ENCODE results near the gene UTP4.
"Not testable (repeated sequence)": the region's sequence is repeated elsewhere in the genome, so short reads cannot be mapped to it uniquely, and the experiment has no call there.

Gene UTP4

GRCh38 chr16:69124961-69125360 lies 7.5 kb upstream of the UTP4 start:
- H2AFZ ChIP-seq (ENCODE audit: low read length); H3K4me2 ChIP-seq (ENCODE audit: insufficient read depth, low read length, poor library complexity, severe bottlenecking); H3K9me3 ChIP-seq (replicated peaks in 1 of 2; ENCODE audit: control insufficient read depth in 2 of 2, insufficient read depth in 1 of 2, low read depth in 1 of 2, low read length in 2 of 2); H3K9ac ChIP-seq (ENCODE audit: low read depth, low read length, poor library complexity); H2BK15ac ChIP-seq (ENCODE audit: low read length); H2BK120ac ChIP-seq (ENCODE audit: low read depth, low read length); H2BK5ac ChIP-seq (ENCODE audit: low read length); H3K4ac ChIP-seq (ENCODE audit: low read length); H4K91ac ChIP-seq (ENCODE audit: low read depth, low read length, poor library complexity); H2AK5ac ChIP-seq (ENCODE audit: low read depth, low read length); H2BK12ac ChIP-seq (ENCODE audit: low read length); H3K18ac ChIP-seq (ENCODE audit: low read length); H4K8ac ChIP-seq (ENCODE audit: low read depth, low read length); H3K4me1 ChIP-seq (ENCODE audit: control insufficient read depth in 2 of 2, insufficient read depth in 1 of 2, low read depth in 1 of 2, low read length in 2 of 2); H3K23ac ChIP-seq (ENCODE audit: low read depth, low read length, poor library complexity); H3K27ac ChIP-seq (replicated peaks; ENCODE audit: low read length); H3K14ac ChIP-seq (ENCODE audit: low read length); H3K79me1 ChIP-seq (ENCODE audit: low read depth, low read length); DNase-seq (ENCODE audit: low spot score); H3K27me3 ChIP-seq (ENCODE audit: control insufficient read depth in 3 of 3, insufficient read depth in 3 of 3, low read depth in 1 of 3, low read length in 3 of 3); H3K4me3 ChIP-seq (ENCODE audit: low read length in 2 of 2): not testable (repeated sequence)
- peaks cover 14 to 91% of the 10 kb centered on the region in 2 donors for H3K36me3 ChIP-seq (replicated peaks in 1 of 2; ENCODE audit: control insufficient read depth in 2 of 2, insufficient read depth in 2 of 2, low read length in 2 of 2)
- WGBS, 2 donors (ENCODE audit: extremely low coverage in 2 of 2, insufficient read length in 2 of 2, insufficient replicate concordance in 1 of 2): no CpG with 5 or more reads among the region's 14 CpGs

DNA sequence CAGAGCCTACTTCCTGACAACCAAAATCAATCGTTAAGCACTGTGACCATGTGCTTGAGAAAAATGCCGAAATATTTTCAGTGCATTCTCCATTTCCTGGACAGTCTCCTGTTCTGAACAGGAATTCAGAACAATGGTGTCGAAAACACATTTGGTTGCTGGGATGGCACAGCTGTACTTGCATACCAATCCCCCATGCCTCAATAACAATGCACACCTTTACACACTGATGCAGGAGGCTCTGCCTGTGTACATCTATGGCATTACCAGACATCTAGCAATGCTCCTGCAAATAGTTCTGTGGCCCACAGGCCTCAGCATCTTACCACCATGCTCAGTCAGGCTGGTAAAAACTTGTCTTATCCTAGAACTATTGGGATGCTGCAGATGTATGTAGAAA lies 6.2 kb upstream of the UTP4 start:
- Histone ChIP-seq H3K14ac (ENCODE audit: low read length) (no peak overlapping the region), H2BK12ac (ENCODE audit: low read length) (no peak overlapping the region), H3K36me3 (replicated peaks in 1 of 2; ENCODE audit: control insufficient read depth in 2 of 2, insufficient read depth in 2 of 2, low read length in 2 of 2) (peaks cover 2 to 90% of the 10 kb centered on the region in 2 donors), H2BK5ac (ENCODE audit: low read length) (no peak overlapping the region), H3K9ac (ENCODE audit: low read depth, low read length, poor library complexity) (no peak overlapping the region), H3K18ac (ENCODE audit: low read length) (no peak overlapping the region), H3K9me3 (replicated peaks in 1 of 2; ENCODE audit: control insufficient read depth in 2 of 2, insufficient read depth in 1 of 2, low read depth in 1 of 2, low read length in 2 of 2) (no peaks in the 10 kb centered on the region), H3K23ac (ENCODE audit: low read depth, low read length, poor library complexity) (no peak overlapping the region), H4K8ac (ENCODE audit: low read depth, low read length) (no peak overlapping the region), H3K4me3 (ENCODE audit: low read length in 2 of 2) (no peak overlapping the region), H3K4me1 (ENCODE audit: control insufficient read depth in 2 of 2, insufficient read depth in 1 of 2, low read depth in 1 of 2, low read length in 2 of 2) (peaks cover 0 to 6% of the 10 kb centered on the region in 2 donors), H2BK120ac (ENCODE audit: low read depth, low read length) (no peak overlapping the region), H3K79me1 (ENCODE audit: low read depth, low read length) (peaks cover 5% of the 10 kb centered on the region), H2BK15ac (ENCODE audit: low read length) (no peak overlapping the region), H2AK5ac (ENCODE audit: low read depth, low read length) (no peak overlapping the region), H4K91ac (ENCODE audit: low read depth, low read length, poor library complexity) (no peak overlapping the region), H3K4ac (ENCODE audit: low read length) (no peak overlapping the region), H2AFZ (ENCODE audit: low read length) (no peak overlapping the region), H3K4me2 (ENCODE audit: insufficient read depth, low read length, poor library complexity, severe bottlenecking) (no peak overlapping the region), H3K27me3 (ENCODE audit: control insufficient read depth in 3 of 3, insufficient read depth in 3 of 3, low read depth in 1 of 3, low read length in 3 of 3) (no peaks in the 10 kb centered on the region), H3K27ac (replicated peaks; ENCODE audit: low read length) (no peak overlapping the region)
- no peak for DNase-seq (ENCODE audit: low spot score)
- no CpG with 5 or more reads among the region's 3 CpGs for WGBS, 2 donors (ENCODE audit: extremely low coverage in 2 of 2, insufficient read length in 2 of 2, insufficient replicate concordance in 1 of 2)

GRCh38 chr16:69126801-69127200 lies 5.6 kb upstream of the UTP4 start:
- not testable (repeated sequence) for H3K23ac ChIP-seq (ENCODE audit: low read depth, low read length, poor library complexity); H2AK5ac ChIP-seq (ENCODE audit: low read depth, low read length); H3K14ac ChIP-seq (ENCODE audit: low read length); DNase-seq (ENCODE audit: low spot score); H3K27me3 ChIP-seq (ENCODE audit: control insufficient read depth in 3 of 3, insufficient read depth in 3 of 3, low read depth in 1 of 3, low read length in 3 of 3); H3K18ac ChIP-seq (ENCODE audit: low read length); H3K4ac ChIP-seq (ENCODE audit: low read length); H4K91ac ChIP-seq (ENCODE audit: low read depth, low read length, poor library complexity); H3K79me1 ChIP-seq (ENCODE audit: low read depth, low read length); H3K9ac ChIP-seq (ENCODE audit: low read depth, low read length, poor library complexity); H3K27ac ChIP-seq (replicated peaks; ENCODE audit: low read length); H2BK12ac ChIP-seq (ENCODE audit: low read length); H2BK120ac ChIP-seq (ENCODE audit: low read depth, low read length); H3K9me3 ChIP-seq (replicated peaks in 1 of 2; ENCODE audit: control insufficient read depth in 2 of 2, insufficient read depth in 1 of 2, low read depth in 1 of 2, low read length in 2 of 2); H3K4me1 ChIP-seq (ENCODE audit: control insufficient read depth in 2 of 2, insufficient read depth in 1 of 2, low read depth in 1 of 2, low read length in 2 of 2); H2BK15ac ChIP-seq (ENCODE audit: low read length); H3K4me3 ChIP-seq (ENCODE audit: low read length in 2 of 2); H2BK5ac ChIP-seq (ENCODE audit: low read length); H2AFZ ChIP-seq (ENCODE audit: low read length); H3K4me2 ChIP-seq (ENCODE audit: insufficient read depth, low read length, poor library complexity, severe bottlenecking); H4K8ac ChIP-seq (ENCODE audit: low read depth, low read length)
- WGBS, 2 donors (ENCODE audit: extremely low coverage in 2 of 2, insufficient read length in 2 of 2, insufficient replicate concordance in 1 of 2): no CpG with 5 or more reads among the region's 10 CpGs
- H3K36me3 ChIP-seq (replicated peaks in 1 of 2; ENCODE audit: control insufficient read depth in 2 of 2, insufficient read depth in 2 of 2, low read length in 2 of 2): peaks cover 1 to 86% of the 10 kb centered on the region in 2 donors

DNA sequence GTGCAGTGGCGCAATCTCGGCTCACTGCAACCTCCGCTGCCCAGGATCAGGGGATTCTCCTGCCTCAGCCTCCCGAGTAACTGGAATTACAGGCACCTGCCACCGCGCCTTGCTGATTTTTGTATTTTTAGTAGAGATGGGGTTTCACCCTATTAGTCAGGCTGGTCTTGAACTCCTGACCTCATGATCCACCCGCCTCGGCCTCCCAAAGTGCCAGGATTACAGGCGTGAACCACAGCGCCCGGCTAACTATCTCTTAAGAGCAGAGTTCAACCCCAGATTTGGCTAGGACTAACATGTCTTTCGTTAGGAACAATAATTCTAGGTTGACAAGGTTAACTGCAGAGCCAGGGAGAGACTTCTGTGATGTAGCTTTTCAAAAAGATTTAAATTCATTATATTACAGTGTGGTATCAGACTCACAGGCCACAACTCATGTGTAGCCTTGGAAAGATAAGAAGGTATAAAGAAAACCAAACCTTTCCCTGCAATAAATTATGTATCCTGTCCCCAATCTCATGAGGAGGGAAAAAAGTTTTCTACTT lies 4.4 kb upstream of the UTP4 start:
- Histone ChIP-seq H3K9ac (ENCODE audit: low read depth, low read length, poor library complexity) (no peak overlapping the region), H2BK5ac (ENCODE audit: low read length) (no peak overlapping the region), H3K18ac (ENCODE audit: low read length) (no peak overlapping the region), H3K36me3 (replicated peaks in 1 of 2; ENCODE audit: control insufficient read depth in 2 of 2, insufficient read depth in 2 of 2, low read length in 2 of 2) (peaks cover 1 to 74% of the 10 kb centered on the region in 2 donors), H4K8ac (ENCODE audit: low read depth, low read length) (no peak overlapping the region), H3K4me2 (ENCODE audit: insufficient read depth, low read length, poor library complexity, severe bottlenecking) (no peak overlapping the region), H3K9me3 (replicated peaks in 1 of 2; ENCODE audit: control insufficient read depth in 2 of 2, insufficient read depth in 1 of 2, low read depth in 1 of 2, low read length in 2 of 2) (no peaks in the 10 kb centered on the region), H3K79me1 (ENCODE audit: low read depth, low read length) (peaks cover 9% of the 10 kb centered on the region), H3K4me1 (ENCODE audit: control insufficient read depth in 2 of 2, insufficient read depth in 1 of 2, low read depth in 1 of 2, low read length in 2 of 2) (peaks cover 0 to 6% of the 10 kb centered on the region in 2 donors), H2BK15ac (ENCODE audit: low read length) (no peak overlapping the region), H3K4me3 (ENCODE audit: low read length in 2 of 2) (no peak overlapping the region), H2AFZ (ENCODE audit: low read length) (no peak overlapping the region), H2BK12ac (ENCODE audit: low read length) (no peak overlapping the region), H2BK120ac (ENCODE audit: low read depth, low read length) (no peak overlapping the region), H2AK5ac (ENCODE audit: low read depth, low read length) (no peak overlapping the region), H3K4ac (ENCODE audit: low read length) (no peak overlapping the region), H3K27me3 (ENCODE audit: control insufficient read depth in 3 of 3, insufficient read depth in 3 of 3, low read depth in 1 of 3, low read length in 3 of 3) (no peaks in the 10 kb centered on the region), H3K14ac (ENCODE audit: low read length) (no peak overlapping the region), H3K23ac (ENCODE audit: low read depth, low read length, poor library complexity) (no peak overlapping the region), H3K27ac (replicated peaks; ENCODE audit: low read length) (no peak overlapping the region), H4K91ac (ENCODE audit: low read depth, low read length, poor library complexity) (no peak overlapping the region)
- no CpG with 5 or more reads among the region's 12 CpGs for WGBS, 2 donors (ENCODE audit: extremely low coverage in 2 of 2, insufficient read length in 2 of 2, insufficient replicate concordance in 1 of 2)
- DNase-seq (ENCODE audit: low spot score): no peak

Data from neuronal stem cell (in vitro differentiated cells).